A549 (cell line): ENCODE results near the gene ARHGAP10. TPM values are rescaled to one million over a fixed set of nuclear protein-coding genes. Genes with fewer than 3 reads are reported as not detected.

ENCODE experiments used
- ATAC-seq, 2 experiments: fragments of 200-7000 bp in 1 of 2; fragments of >200 bp in 1 of 2; cut with Nextera tagmentation in 1 of 2; cut with Tn5 transposase in 1 of 2; 3 replicates each; pipeline versions ENCODE4 v1.8.0 to v1.9.1; 2018 to 2020; ENCODE audit warnings: mild to moderate bottlenecking in 1 of 2, moderate library complexity in 1 of 2
- CTCF ChIA-PET: fragments of 300-600 bp; sonication (Branson Sonifier 250); formaldehyde crosslinking; extraction: SDS; loops from one replicate; lab custom pipeline; 2021; ENCODE audit warnings: antibody characterized with exemption, inconsistent platforms; lab: Yijun Ruan, JAX
- POLR2A ChIA-PET: fragments of 350-600 bp; formaldehyde crosslinking; extraction: SDS; loops from one replicate; lab custom pipeline; 2021; ENCODE audit warnings: antibody characterized with exemption, inconsistent platforms; lab: Yijun Ruan, JAX
- DNase-seq, 2 experiments: peaks; one replicate each; pipeline versions ENCODE4 v3.0.0 to v3.0.0-alpha.2; 2011 to 2016; ENCODE audit warnings: low read depth in 1 of 2, low spot score in 1 of 2
- FAIRE-seq: peaks from 2 replicates; lab custom pipeline; 2011; peaks lifted over from hg19 to GRCh38; lab: Jason Lieb, UNC
- H3K27ac ChIP-seq, 2 experiments: fragments of >200 bp; sonication (Bioruptor Twin); formaldehyde crosslinking; 3 replicates each; pipeline ENCODE4 v1.5.1; 2016 to 2017
- H3K4me1 ChIP-seq: fragments of >200 bp; sonication (Bioruptor Twin); formaldehyde crosslinking; 3 replicates; pipeline ENCODE4 v1.6.1; 2016
- H3K4me2 ChIP-seq: fragments of >200 bp; sonication (Bioruptor Twin); formaldehyde crosslinking; 3 replicates; pipeline ENCODE4 v1.6.1; 2016
- H3K4me3 ChIP-seq: fragments of >200 bp; sonication (Bioruptor Twin); formaldehyde crosslinking; 3 replicates; pipeline ENCODE4 v1.5.1; 2016
- H3K9me3 ChIP-seq: fragments of >200 bp; sonication (Bioruptor Twin); formaldehyde crosslinking; 3 replicates; pipeline ENCODE4 v1.6.1; 2016
- BCL3 ChIP-seq: fragments of >200 bp; sonication (Bioruptor Twin); formaldehyde crosslinking; IDR thresholded peaks from 3 replicates; pipeline ENCODE4 v1.6.1; 2016
- ESRRA ChIP-seq: fragments of 150-350 bp; IDR thresholded peaks from 2 replicates; pipeline ENCODE4 v1.6.1; 2014; ENCODE audit warnings: mild to moderate bottlenecking, low read length, borderline replicate concordance
- FOSB ChIP-seq: fragments of 250-450 bp; sonication (Bioruptor Pico); IDR thresholded peaks from 2 replicates; pipeline ENCODE4 v1.5.0; 2020; ENCODE audit warnings: mild to moderate bottlenecking, moderate library complexity
- FOSL2 ChIP-seq, 2 experiments: fragments of 450-650 bp in 1 of 2; fragments of >200 bp in 1 of 2; sonication (Bioruptor Twin) in 1 of 2; formaldehyde crosslinking; IDR thresholded peaks; 2 replicates each; pipeline versions ENCODE4 v1.5.0 to v1.6.1; 2016 to 2020; ENCODE audit warnings: mild to moderate bottlenecking in 1 of 2, moderate library complexity in 1 of 2
- HES2 ChIP-seq: fragments of >200 bp; sonication (Bioruptor Twin); formaldehyde crosslinking; IDR thresholded peaks from 2 replicates; pipeline ENCODE4 v1.6.1; 2016
- HEYL ChIP-seq: fragments of 250-450 bp; sonication (Bioruptor Pico); IDR thresholded peaks from 2 replicates; pipeline ENCODE4 v1.8.0; 2021; ENCODE audit warnings: mild to moderate bottlenecking, moderate library complexity
- HMGXB4 ChIP-seq: fragments of 250-450 bp; sonication (Bioruptor Pico); IDR thresholded peaks from 2 replicates; pipeline ENCODE4 v1.5.0; 2021; ENCODE audit warnings: mild to moderate bottlenecking, moderate library complexity, borderline replicate concordance
- HOXA7 ChIP-seq: fragments of 250-450 bp; sonication (Bioruptor Pico); IDR thresholded peaks from 2 replicates; pipeline ENCODE4 v1.5.0; 2020; ENCODE audit warnings: mild to moderate bottlenecking, moderate library complexity
- JUN ChIP-seq, 2 experiments: fragments of >200 bp; sonication (Bioruptor Twin); formaldehyde crosslinking; IDR thresholded peaks; 2 replicates in 1 of 2; 3 replicates in 1 of 2; pipeline ENCODE4 v1.6.1; 2016 to 2017
- JUNB ChIP-seq: fragments of >200 bp; sonication (Bioruptor Twin); formaldehyde crosslinking; IDR thresholded peaks from 2 replicates; pipeline ENCODE4 v1.6.1; 2016
- MAFK ChIP-seq: fragments of 450-650 bp; IDR thresholded peaks from 2 replicates; pipeline ENCODE4 v1.6.1; 2014; ENCODE audit not compliant: partially characterized antibody
- MYC ChIP-seq: IDR thresholded peaks from 2 replicates; pipeline ENCODE4 v1.6.1; 2012; ENCODE audit warnings: mild to moderate bottlenecking, inconsistent platforms, low read length, improper control_type of control experiment, borderline replicate concordance
- NFE2L2 ChIP-seq: fragments of 150-350 bp; conservative IDR thresholded peaks from 2 replicates; pipeline ENCODE4 v1.6.1; 2014; ENCODE audit warnings: low read length
- NPAS2 ChIP-seq: fragments of 250-450 bp; sonication (Bioruptor Pico); IDR thresholded peaks from 2 replicates; pipeline ENCODE4 v1.8.0; 2022; ENCODE audit warnings: mild to moderate bottlenecking, moderate library complexity, borderline replicate concordance
- PHF8 ChIP-seq: fragments of 200-600 bp; sonication (generic); IDR thresholded peaks from 2 replicates; pipeline ENCODE4 v1.6.1; 2016; ENCODE audit warnings: low read depth, mild to moderate bottlenecking, antibody characterized with exemption, moderate library complexity, borderline replicate concordance
- POLR2A ChIP-seq: IDR thresholded peaks from 2 replicates; pipeline ENCODE4 v1.6.1; 2012; ENCODE audit warnings: mild to moderate bottlenecking, low read length
- POLR2AphosphoS2 ChIP-seq: conservative IDR thresholded peaks from 2 replicates; pipeline ENCODE4 v1.6.1; 2012; ENCODE audit warnings: low read length, improper control_type of control experiment, inconsistent platforms
- RAD21 ChIP-seq, 2 experiments: fragments of >200 bp in 1 of 2; sonication (Bioruptor Twin) in 1 of 2; formaldehyde crosslinking in 1 of 2; IDR thresholded peaks in 1 of 2; conservative IDR thresholded peaks in 1 of 2; 2 replicates in 1 of 2; 3 replicates in 1 of 2; pipeline ENCODE4 v1.6.1; 2012 to 2018; ENCODE audit warnings: inconsistent platforms in 1 of 2
- REST ChIP-seq: fragments of 200-600 bp; sonication (generic); IDR thresholded peaks from 2 replicates; pipeline ENCODE4 v1.6.1; 2016; ENCODE audit warnings: antibody characterized with exemption, mild to moderate bottlenecking, moderate library complexity
- RFX5 ChIP-seq: fragments of 450-650 bp; IDR thresholded peaks from 2 replicates; pipeline ENCODE4 v1.7.1; 2014; ENCODE audit warnings: antibody characterized with exemption, mild to moderate bottlenecking, moderate library complexity
- RNF2 ChIP-seq: fragments of 200-600 bp; sonication (generic); IDR thresholded peaks from 2 replicates; pipeline ENCODE4 v1.6.1; 2016; ENCODE audit warnings: low read depth, mild to moderate bottlenecking, antibody characterized with exemption, moderate library complexity, borderline replicate concordance
- SMC3 ChIP-seq: fragments of >200 bp; sonication (Bioruptor Twin); formaldehyde crosslinking; IDR thresholded peaks from 3 replicates; pipeline ENCODE4 v1.6.1; 2018; ENCODE audit warnings: inconsistent platforms
- TP53 ChIP-seq: fragments of 250-450 bp; sonication (Bioruptor Pico); IDR thresholded peaks from 2 replicates; pipeline ENCODE4 v1.5.0; 2021; ENCODE audit warnings: mild to moderate bottlenecking, moderate library complexity
- ZSCAN20 ChIP-seq: fragments of 250-450 bp; sonication (Bioruptor Pico); IDR thresholded peaks from 2 replicates; pipeline ENCODE4 v1.8.0; 2022; ENCODE audit warnings: mild to moderate bottlenecking, moderate library complexity
- WGBS: methylation state at CpG from one replicate; pipeline ENCODE4 v1.1.6; 2017; ENCODE audit errors: missing lambda C conversion rate; 5-methylcytosine and 5-hydroxymethylcytosine counted together
- polyA plus RNA-seq, 4 experiments: library from polyadenylated mRNA; depleted of rRNA in 3 of 4; stranded (reverse); fragments of >200 nt; fragmentation: RNase III in 1 of 4; extraction: RNeasy Plus Mini Kit Qiagen cat#74134 plus additional on column Dnase treatment in 1 of 4; gene quantifications; 2 replicates in 3 of 4; 3 replicates in 1 of 4; pipeline ENCODE4 v1.2.3, GENCODE V29; 2011 to 2017

The ARHGAP10 gene
- polyA plus RNA-seq, 2 of the 4 experiments (the other 2 are of a cell fraction), result 7.0 to 7.2 TPM

GRCh38 chr4:147923854-147924253, 192.0 kb downstream of the ARHGAP10 start:
- DNase-seq, result no peak
- 91% methylated on average over 4 of the region's 4 CpGs for WGBS
- H3K4me2 ChIP-seq, result no peak overlapping the region
- H3K9me3 ChIP-seq, result no peaks in the 10 kb centered on the region
- H3K4me1 ChIP-seq, result peaks cover 9% of the 10 kb centered on the region; the same call in 2 of the 3 replicates
- ATAC-seq, result no peak
- POLR2A ChIA-PET, result no interaction called here
- H3K4me3 ChIP-seq, result no peak overlapping the region
- CTCF ChIA-PET, result no interaction called here
- no peak for TF ChIP-seq POLR2AphosphoS2
- no peak for TF ChIP-seq PHF8
- no peak for TF ChIP-seq POLR2A
- no peak for TF ChIP-seq NFE2L2
- no peak for TF ChIP-seq ESRRA
- no peak for TF ChIP-seq HES2
- TF ChIP-seq SMC3, result no peak
- no peak overlapping the region for H3K27ac ChIP-seq
- FAIRE-seq, result no peak

- Histone ChIP-seq H3K9me3 (no peaks in the 10 kb centered on the region), H3K4me1 (peaks cover 12% of the 10 kb centered on the region; the same call in 2 of the 3 replicates), H3K4me3 (no peak overlapping the region), H3K4me2 (no peak overlapping the region), H3K27ac (no peak overlapping the region)
- ATAC-seq (peak; percentile 73 to 81; a peak in 4 of 6 replicates), DNase-seq (peak; percentile 4 to 30), FAIRE-seq (no peak)
- ChIA-PET CTCF (interaction anchor here (0.9 to 1.0 kb wide), 2 partner anchors 11 kb away, joined by 3 read pairs; no protein-coding TSS in a partner anchor), POLR2A (no interaction called here)
- TF ChIP-seq SMC3, result peak; percentile 42; the same call in 2 of the 3 replicates
- no peak for TF ChIP-seq POLR2A
- no peak for TF ChIP-seq TP53
- no peak for TF ChIP-seq FOSB
- TF ChIP-seq FOSL2 (IDR thresholded peaks at IDR 0.05), result no peak
- TF ChIP-seq FOSL2 (CRISPR knock-in tag; IDR thresholded peaks at IDR 0.05), result no peak
- no peak for TF ChIP-seq ESRRA
- TF ChIP-seq JUN (IDR thresholded peaks at IDR 0.05), result no peak
- peak; percentile 37 to 48; a peak in 4 of 5 replicates for TF ChIP-seq RAD21 (conservative IDR thresholded peaks at IDR 0.05 in 1 of 2, IDR thresholded peaks at IDR 0.05 in 1 of 2)
- WGBS, result 33% methylated on average over 3 of the region's 3 CpGs
These were observed 192.9 kb downstream of the ARHGAP10 start for GRCh38 chr4:147924604-147925412.

GRCh38 chr4:147927377-147928137, 195.7 kb downstream of the ARHGAP10 start:
- FAIRE-seq (no peak), ATAC-seq (peak; percentile 54 to 83; a peak in 5 of 6 replicates), DNase-seq (peak in 1 of 2 experiments; percentile 12)
- no peaks in the 10 kb centered on the region for H3K9me3 ChIP-seq
- peak overlapping the region; percentile 35 for H3K4me2 ChIP-seq
- WGBS, result 49% methylated on average over 10 of the region's 11 CpGs
- no peak overlapping the region for H3K4me3 ChIP-seq
- POLR2A ChIA-PET, result no interaction called here
- CTCF ChIA-PET, result no interaction called here
- H3K27ac ChIP-seq, result peak overlapping the region in 1 of 2 experiments; percentile 37; a peak in 2 of 6 replicates
- peaks cover 16% of the 10 kb centered on the region; the same call in 2 of the 3 replicates for H3K4me1 ChIP-seq
- no peak for TF ChIP-seq FOSB
- no peak for TF ChIP-seq HMGXB4 (CRISPR knock-in tag)
- no peak for TF ChIP-seq MYC
- no peak for TF ChIP-seq MAFK
- TF ChIP-seq RFX5, result no peak
- TF ChIP-seq RNF2, result no peak
- no peak for TF ChIP-seq JUNB
- no peak for TF ChIP-seq BCL3
- no peak for TF ChIP-seq HEYL (CRISPR knock-in tag)
- no peak for TF ChIP-seq NFE2L2
- TF ChIP-seq REST, result no peak
- no peak for TF ChIP-seq HOXA7 (CRISPR knock-in tag)
- no peak for TF ChIP-seq ZSCAN20 (CRISPR knock-in tag)
- TF ChIP-seq NPAS2 (CRISPR knock-in tag), result no peak
